Erythroblast (primary cell): ENCODE results near the gene OAS2.

Experiments used
- GATA1 ChIP-seq: IDR thresholded peaks from 2 replicates; pipeline ENCODE4 v1.6.1; 2011; ENCODE audit warnings: low read depth, mild to moderate bottlenecking, control low read depth, low read length, moderate library complexity
- POLR2A ChIP-seq: IDR thresholded peaks from 2 replicates; pipeline ENCODE4 v1.6.1; 2011; ENCODE audit warnings: mild to moderate bottlenecking, low read length

DNA sequence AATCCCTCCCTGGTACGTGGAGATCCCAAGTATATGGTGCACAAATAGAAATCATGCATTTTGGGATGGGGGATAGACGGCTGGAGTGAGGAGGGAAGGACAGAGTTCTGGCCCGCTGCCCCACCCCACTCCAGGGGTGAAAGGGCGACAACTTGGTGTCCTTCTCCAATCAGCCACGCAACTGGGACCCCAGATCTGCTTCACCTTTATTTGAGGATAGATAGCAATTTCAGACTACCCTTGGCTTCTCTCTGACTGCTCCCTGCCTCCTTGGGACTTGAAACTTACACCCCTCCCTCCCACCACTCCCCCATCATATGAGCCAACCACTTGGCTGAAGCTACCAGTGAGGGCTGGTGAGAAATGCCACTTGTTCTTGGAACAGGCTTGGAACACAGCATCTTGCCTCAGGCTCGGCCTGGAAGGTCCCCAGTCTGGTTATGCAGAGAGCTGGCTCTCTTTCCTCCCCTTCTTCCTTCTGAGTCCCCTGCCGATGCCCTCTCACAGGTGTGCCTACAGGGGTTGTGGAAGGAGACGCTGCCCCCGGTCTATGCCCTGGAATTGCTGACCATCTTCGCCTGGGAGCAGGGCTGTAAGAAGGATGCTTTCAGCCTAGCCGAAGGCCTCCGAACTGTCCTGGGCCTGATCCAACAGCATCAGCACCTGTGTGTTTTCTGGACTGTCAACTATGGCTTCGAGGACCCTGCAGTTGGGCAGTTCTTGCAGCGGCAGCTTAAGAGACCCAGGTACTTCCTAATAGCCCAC is 31.9 kb upstream of the OAS2 start:
- TF ChIP-seq POLR2A = no peak
- TF ChIP-seq GATA1 = no peak
